ENCODE results near the gene FAM120B. TPM values are rescaled to one million over a fixed set of nuclear protein-coding genes. Genes with fewer than 3 reads are reported as not detected.

The FAM120B gene
- total and polyA plus RNA-seq, 2 of the 4 experiments (the other 2 are of a cell fraction), result 15.3 to 28.0 TPM

DNA sequence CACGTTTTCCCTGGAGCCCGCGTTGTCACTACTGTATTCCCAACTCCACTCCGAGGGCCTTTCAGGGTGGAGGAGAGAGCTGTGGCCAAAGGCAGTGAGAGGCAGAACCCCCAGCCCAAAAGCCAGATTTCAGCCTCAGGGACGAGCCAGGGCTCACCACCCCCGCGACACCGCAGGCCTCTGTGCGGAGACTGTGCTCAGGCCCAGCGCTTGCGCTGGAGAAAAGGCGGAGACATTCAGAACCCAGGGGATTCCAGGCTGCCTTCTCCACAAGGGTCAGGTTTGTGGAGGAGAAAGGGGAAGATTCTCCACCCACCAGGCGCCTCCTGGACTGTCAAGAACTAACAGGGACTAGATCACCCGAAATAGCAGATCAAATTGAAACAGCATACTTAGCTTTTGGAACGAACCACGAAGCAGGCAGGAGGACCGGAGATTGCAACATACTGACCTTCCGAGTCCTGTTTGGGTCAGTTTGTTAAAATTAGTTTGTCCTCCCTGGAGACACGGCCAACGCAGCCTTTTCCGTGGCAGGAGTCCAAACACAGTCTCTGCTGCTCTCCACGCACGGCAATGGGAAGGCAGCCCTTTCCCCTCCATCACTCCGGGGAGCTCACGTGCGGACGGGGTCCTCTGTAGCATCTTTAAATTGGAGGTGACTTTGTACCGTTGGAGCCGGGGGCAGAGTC lies 30.0 kb upstream of the FAM120B start:
- dilution Hi-C loops (cut with HindIII; ENCODE audit: low sequenced_read_pairs, unreplicated experiment), result no loop called here
- POLR2A ChIA-PET (ENCODE audit: unreplicated experiment), result no interaction called here
- no peak overlapping the region for H3K9ac ChIP-seq (ENCODE audit: low read depth, low read length)
- WGBS, 2 experiments (ENCODE audit: extremely low coverage in 2 of 2, insufficient read length in 1 of 2), result no CpG with 5 or more reads among the region's 29 CpGs
- no peak overlapping the region for H3K14ac ChIP-seq (replicated peaks; ENCODE audit: low read depth, low read length)
- H3K9me1 ChIP-seq (ENCODE audit: insufficient read depth, low read length), result no peaks in the 10 kb centered on the region
- H3K4me1 ChIP-seq (ENCODE audit: control insufficient read depth, insufficient read depth, low read length), result peaks cover 3% of the 10 kb centered on the region; the same call in 1 of the 2 replicates
- peaks cover 11% of the 10 kb centered on the region for H3K27me3 ChIP-seq (ENCODE audit: control insufficient read depth, insufficient read depth, low read length)
- H2AK5ac ChIP-seq (ENCODE audit: low read depth, low read length), result no peak overlapping the region
- no TSS peak for BruUV-seq (replicated peaks)
- H4K5ac ChIP-seq (ENCODE audit: low read depth, low read length), result no peak overlapping the region
- H2BK120ac ChIP-seq (ENCODE audit: low read depth, low read length), result no peak overlapping the region
- no peak overlapping the region for H3K18ac ChIP-seq (ENCODE audit: low read depth, low read length)
- no peaks in the 10 kb centered on the region for H4K20me1 ChIP-seq (ENCODE audit: insufficient read depth, low read length)
- no peak overlapping the region for H3K23ac ChIP-seq (ENCODE audit: low read depth, low read length)
- no peak overlapping the region for H3K4ac ChIP-seq (ENCODE audit: low read depth, low read length)
- peak overlapping the region; percentile 37 for H2AFZ ChIP-seq (replicated peaks; ENCODE audit: low read length, poor library complexity)
- intact Hi-C loops (cut with micrococcal nuclease), result no loop called here
- H2BK15ac ChIP-seq (ENCODE audit: low read depth, low read length), result no peak overlapping the region
- ATAC-seq (ENCODE audit: low read depth), result no peak
- H4K91ac ChIP-seq (ENCODE audit: insufficient read depth, low read depth, low read length), result no peak overlapping the region
- no peak overlapping the region for H3K56ac ChIP-seq (ENCODE audit: extremely low read depth, insufficient read depth, low read length)
- CTCF ChIA-PET, result no interaction called here
- no peak for DNase-seq
- H2BK20ac ChIP-seq (ENCODE audit: low read depth, low read length), result no peak overlapping the region
- H3K27ac ChIP-seq (ENCODE audit: insufficient read depth, low read length), result no peak overlapping the region
- H3K4me2 ChIP-seq (ENCODE audit: low read depth, low read length), result peak overlapping the region; percentile 18; the same call in 1 of the 2 replicates
- H3K79me1 ChIP-seq (ENCODE audit: low read depth in 1 of 2, low read length in 2 of 2), result no peaks in the 10 kb centered on the region
- no peaks in the 10 kb centered on the region for H3K9me3 ChIP-seq (ENCODE audit: control insufficient read depth, insufficient read depth, low read length)
- H3K36me3 ChIP-seq (ENCODE audit: control insufficient read depth, insufficient read depth, low read length), result no peaks in the 10 kb centered on the region
- in situ Hi-C loops (cut with MboI; ENCODE audit: low sequenced_read_pairs), result no loop called here
- H4K8ac ChIP-seq (ENCODE audit: low read depth in 2 of 2, low read length in 2 of 2), result no peak overlapping the region
- H2BK5ac ChIP-seq (ENCODE audit: low read depth, low read length, poor library complexity, severe bottlenecking), result no peak overlapping the region
- H3K4me3 ChIP-seq (ENCODE audit: insufficient read depth, low read depth, low read length), result no peak overlapping the region
- no peak for TF ChIP-seq FOS (IDR thresholded peaks at IDR 0.05; ENCODE audit: low read depth, low read length)
- no peak for TF ChIP-seq MAZ (IDR thresholded peaks at IDR 0.05; ENCODE audit: borderline replicate concordance, low read depth, low read length)
- peak; percentile 47 for TF ChIP-seq CEBPB (IDR thresholded peaks at IDR 0.05; ENCODE audit: low read depth, low read length)
- TF ChIP-seq, protein P1, sequence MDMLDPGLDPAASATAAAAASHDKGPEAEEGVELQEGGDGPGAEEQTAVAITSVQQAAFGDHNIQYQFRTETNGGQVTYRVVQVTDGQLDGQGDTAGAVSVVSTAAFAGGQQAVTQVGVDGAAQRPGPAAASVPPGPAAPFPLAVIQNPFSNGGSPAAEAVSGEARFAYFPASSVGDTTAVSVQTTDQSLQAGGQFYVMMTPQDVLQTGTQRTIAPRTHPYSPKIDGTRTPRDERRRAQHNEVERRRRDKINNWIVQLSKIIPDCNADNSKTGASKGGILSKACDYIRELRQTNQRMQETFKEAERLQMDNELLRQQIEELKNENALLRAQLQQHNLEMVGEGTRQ (IDR thresholded peaks at IDR 0.05; ENCODE audit: low read depth, low read length), result no peak
- no peak for TF ChIP-seq MAFK (IDR thresholded peaks at IDR 0.05; ENCODE audit: low read depth, low read length)
- TF ChIP-seq BHLHE40 (IDR thresholded peaks at IDR 0.05; ENCODE audit: low read depth, low read length), result no peak
- H2AK9ac ChIP-seq (replicated peaks; ENCODE audit: low read depth, low read length, poor library complexity), result no peak overlapping the region
